GM06990 (cell line): ENCODE measurements around the gene PIP4P1.

Source experiments
- DNase-seq: peaks from one replicate; pipeline ENCODE4 v3.0.0-alpha.2; 2011; ENCODE audit not compliant: insufficient read length; ENCODE audit errors: extremely low read depth
- H3K27me3 ChIP-seq: replicated peaks from 2 replicates; pipeline ENCODE4 v1.6.0; 2011; ENCODE audit warnings: low read length; ENCODE audit not compliant: control insufficient read depth, insufficient read depth
- H3K36me3 ChIP-seq: 2 replicates; pipeline ENCODE4 v1.5.1; 2011; ENCODE audit warnings: low read length; ENCODE audit not compliant: control insufficient read depth, insufficient read depth
- H3K4me3 ChIP-seq: replicated peaks from 2 replicates; pipeline ENCODE4 v1.5.1; 2011; ENCODE audit warnings: low read depth, mild to moderate bottlenecking, control low read depth, low read length
- TF ChIP-seq, protein P1 (sequence below): IDR thresholded peaks from 2 replicates; pipeline ENCODE4 v1.5.1; 2011; ENCODE audit warnings: low read length, control low read depth, mild to moderate bottlenecking, inconsistent platforms; ENCODE audit not compliant: insufficient read depth, poor library complexity, severe bottlenecking

The PIP4P1 gene

DNA sequence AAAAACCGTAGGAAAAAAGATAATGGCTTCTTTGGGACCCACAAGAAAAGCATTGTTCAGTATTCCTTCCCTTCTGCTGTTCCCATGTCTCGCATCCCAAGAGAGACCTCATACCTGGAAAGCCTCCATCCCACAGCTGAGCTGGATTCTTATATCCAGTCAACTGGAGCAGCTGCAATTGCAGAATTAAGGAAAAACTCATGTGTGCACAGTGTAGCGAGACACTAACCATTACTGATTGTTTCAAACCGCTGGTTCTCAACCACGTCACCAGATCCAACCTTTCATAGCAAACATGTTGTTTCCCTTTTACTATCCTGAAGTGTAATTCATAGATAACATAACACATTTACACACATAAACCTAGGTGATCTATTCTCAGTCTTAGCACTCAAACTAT, 38.6 kb upstream of the PIP4P1 start:
- DNase-seq = no peak
- H3K36me3 ChIP-seq = no peaks in the 10 kb centered on the region
- no peaks in the 10 kb centered on the region for H3K27me3 ChIP-seq
- TF ChIP-seq, protein P1, sequence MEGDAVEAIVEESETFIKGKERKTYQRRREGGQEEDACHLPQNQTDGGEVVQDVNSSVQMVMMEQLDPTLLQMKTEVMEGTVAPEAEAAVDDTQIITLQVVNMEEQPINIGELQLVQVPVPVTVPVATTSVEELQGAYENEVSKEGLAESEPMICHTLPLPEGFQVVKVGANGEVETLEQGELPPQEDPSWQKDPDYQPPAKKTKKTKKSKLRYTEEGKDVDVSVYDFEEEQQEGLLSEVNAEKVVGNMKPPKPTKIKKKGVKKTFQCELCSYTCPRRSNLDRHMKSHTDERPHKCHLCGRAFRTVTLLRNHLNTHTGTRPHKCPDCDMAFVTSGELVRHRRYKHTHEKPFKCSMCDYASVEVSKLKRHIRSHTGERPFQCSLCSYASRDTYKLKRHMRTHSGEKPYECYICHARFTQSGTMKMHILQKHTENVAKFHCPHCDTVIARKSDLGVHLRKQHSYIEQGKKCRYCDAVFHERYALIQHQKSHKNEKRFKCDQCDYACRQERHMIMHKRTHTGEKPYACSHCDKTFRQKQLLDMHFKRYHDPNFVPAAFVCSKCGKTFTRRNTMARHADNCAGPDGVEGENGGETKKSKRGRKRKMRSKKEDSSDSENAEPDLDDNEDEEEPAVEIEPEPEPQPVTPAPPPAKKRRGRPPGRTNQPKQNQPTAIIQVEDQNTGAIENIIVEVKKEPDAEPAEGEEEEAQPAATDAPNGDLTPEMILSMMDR = no peak
- H3K4me3 ChIP-seq = no peak overlapping the region

DNA sequence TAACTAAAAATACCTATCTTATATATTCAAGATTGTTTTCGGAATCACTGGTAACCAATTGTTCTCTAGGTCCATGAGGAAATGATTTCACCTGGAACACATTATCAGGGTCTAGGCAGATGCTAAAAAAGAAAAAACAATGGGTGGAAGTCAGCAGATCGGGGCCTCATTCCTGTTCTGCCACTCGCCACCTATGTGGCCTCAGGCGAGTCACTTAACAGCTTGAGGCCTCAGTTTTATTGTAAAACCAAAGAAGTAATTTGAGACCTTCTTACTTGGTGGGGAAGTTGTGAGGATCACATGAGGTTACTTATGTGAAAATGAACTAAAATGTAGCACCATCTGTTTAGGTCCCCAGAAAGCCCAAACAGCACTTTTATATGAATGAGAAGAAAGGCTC, 37.9 kb upstream of the PIP4P1 start:
- no peak for DNase-seq
- TF ChIP-seq, protein P1 = no peak
- Histone ChIP-seq H3K36me3 (no peaks in the 10 kb centered on the region), H3K27me3 (no peaks in the 10 kb centered on the region), H3K4me3 (no peak overlapping the region)

DNA sequence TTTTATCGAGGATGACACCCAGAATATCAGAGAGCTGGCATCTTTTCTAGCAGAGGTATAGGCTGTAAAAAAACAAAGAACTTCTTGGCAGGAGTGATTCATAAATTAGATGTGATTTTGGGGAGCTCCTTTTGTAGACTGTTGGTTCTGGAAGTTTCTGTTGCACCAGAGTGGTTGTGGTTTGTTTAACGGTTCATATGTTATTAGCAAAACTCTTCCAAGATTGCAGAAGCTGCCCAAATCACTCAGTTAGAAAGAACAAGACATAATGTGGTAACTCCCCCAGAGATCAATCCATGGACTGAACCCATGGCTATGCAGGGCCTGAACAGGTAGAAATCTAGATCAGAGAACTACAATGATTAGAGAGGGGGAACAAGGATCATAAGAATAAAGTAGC, 37.4 kb upstream of the PIP4P1 start:
- Histone ChIP-seq H3K27me3 (no peaks in the 10 kb centered on the region), H3K4me3 (no peak overlapping the region), H3K36me3 (no peaks in the 10 kb centered on the region)
- TF ChIP-seq, protein P1 = no peak
- DNase-seq = no peak

DNA sequence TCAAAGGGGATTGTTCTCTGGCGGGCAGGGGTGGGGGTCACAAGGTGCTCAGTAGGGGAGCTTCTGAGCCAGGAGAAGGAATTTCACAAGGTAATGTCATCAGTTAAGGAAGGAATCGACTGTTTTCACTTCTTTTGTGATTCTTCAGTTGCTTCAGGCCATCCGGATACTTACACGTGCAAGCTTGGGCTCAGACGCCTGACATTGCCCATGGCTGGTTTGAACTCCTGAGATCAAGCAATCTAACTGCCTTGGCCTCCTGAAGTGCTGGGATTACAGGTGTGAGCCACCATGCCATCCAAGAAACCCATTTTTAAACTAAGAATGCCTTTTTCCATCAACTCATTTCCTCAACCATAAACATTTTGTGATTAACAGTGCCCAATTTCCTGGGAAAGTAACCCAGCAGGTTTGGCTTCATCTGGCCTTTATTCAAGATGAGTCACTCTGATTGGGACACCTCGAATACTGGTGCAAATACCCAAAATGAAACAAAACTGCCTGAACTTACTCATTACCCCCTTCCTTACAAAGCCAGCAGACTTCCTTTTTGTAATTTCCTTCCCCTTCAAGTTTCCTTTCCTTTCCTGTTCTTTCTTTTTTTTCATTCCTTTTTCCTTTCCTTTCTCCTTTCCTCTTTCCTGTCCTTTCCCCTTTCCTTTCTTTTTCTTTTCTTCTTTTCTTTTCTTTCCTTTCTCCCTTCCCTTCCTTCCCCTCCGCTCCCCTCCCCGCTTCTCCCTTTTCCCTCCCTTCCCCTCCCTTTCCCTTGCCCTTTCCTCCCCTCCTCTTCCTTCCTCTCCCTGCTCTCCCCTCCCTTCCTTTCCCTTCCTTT, 33.9 kb upstream of the PIP4P1 start:
- Histone ChIP-seq H3K36me3 (no peaks in the 10 kb centered on the region), H3K4me3 (no peak overlapping the region), H3K27me3 (no peaks in the 10 kb centered on the region)
- TF ChIP-seq, protein P1 = no peak
- DNase-seq = no peak

DNA sequence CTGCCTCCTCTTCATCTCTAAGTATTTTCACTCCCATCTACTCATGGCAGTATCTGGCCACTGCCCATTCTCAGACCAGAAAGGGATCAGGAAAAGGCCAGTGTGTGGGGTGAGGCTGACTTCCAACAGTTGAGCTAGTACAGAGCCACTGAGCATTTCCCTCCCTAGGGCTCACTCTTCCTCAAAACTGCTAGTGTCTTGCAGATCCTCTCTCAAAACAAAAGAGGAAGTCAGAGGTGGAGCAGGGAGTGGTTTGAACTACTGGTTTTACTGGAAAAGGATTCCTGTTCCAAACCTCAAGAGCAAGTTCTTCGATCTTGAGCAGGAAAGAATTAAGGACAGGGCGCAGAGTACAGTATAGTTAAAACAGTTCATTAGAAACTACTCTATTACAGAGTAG, 32.4 kb upstream of the PIP4P1 start:
- Histone ChIP-seq H3K36me3 (no peaks in the 10 kb centered on the region), H3K4me3 (no peak overlapping the region), H3K27me3 (no peaks in the 10 kb centered on the region)
- no peak for DNase-seq
- TF ChIP-seq, protein P1 = no peak

DNA sequence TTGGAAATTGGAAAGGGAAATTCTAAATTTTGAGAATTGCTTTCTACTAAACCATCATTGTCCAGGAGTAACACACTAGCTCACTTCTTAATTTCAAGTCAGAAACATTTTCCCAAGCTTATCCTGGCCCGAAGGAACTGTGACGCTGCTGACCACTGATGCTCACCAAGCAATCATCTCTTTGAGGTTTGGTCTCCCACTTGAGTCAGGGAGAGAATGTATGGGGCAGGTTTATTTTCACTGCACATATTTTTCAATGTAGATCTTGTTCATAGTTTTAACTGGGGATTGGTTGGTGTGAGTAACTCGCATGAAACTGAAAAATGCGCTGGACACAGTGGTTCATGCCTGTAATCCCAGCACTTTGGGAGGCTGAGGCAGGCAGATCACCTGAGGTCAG, 31.3 kb upstream of the PIP4P1 start:
- DNase-seq = no peak

More for the DNA sequence above, 31.3 kb upstream of the PIP4P1 start:
- Histone ChIP-seq H3K36me3 (no peaks in the 10 kb centered on the region), H3K27me3 (no peaks in the 10 kb centered on the region), H3K4me3 (no peak overlapping the region)
- TF ChIP-seq, protein P1 = no peak
